Measurements from ENCODE around the gene CRIP1.
A peak's percentile ranks its signal among the peaks of the same experiment; 100 is the strongest.

Gene CRIP1

DNA sequence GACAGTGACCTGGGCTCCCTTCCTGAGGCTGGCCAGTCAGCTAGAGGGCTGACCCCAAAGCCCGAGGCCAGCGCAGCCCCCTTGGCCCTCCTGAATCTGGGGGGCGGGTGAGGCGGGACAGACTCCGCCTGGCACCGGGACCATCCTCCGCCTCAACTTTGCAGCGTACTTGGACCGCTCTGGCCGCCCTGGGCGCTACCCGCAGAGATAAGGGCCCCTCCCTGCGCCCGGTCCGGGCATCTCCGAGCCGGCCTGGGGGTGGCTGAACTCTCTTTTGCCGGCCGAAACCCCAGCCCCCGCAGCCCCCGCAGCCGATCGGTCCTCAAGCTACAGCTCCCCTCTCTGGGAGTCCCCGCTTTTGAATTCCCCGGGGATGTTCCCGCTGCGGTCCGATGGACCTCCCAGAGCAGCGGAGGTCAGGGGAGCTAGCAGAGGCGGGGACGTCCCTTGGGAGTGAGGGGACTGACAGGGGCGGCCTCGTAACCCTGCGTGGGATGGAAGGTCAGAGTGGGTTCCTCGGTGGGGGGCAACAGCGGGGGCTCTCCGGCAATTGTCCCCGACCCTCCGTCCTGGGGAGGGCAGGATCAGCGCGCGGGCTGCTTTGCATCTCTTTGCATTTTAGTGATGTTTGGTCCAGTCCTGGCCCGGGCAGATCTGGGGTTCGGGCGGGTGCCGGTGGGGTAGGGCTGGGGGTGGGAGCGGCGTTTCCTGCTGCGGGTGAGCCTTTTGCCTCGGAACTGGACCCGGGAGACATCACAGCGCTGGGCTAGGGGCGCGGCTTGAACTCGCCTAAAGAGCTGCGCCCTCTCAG lies at the start of gene CRIP1:
Gene CRIP1 (plus strand): TSS at position 724 of the 811 bp plus-strand sequence. CDS start 374 bp downstream, outside the sequence.
- peak; percentile 48 for DNase-seq

- DNase-seq = no peak
Measured at GRCh38 chr14:105436891-105437722, 49.6 kb upstream of the CRIP1 start.

- no peak for DNase-seq
Measured at GRCh38 chr14:105437723-105438500, 48.8 kb upstream of the CRIP1 start.

- DNase-seq = no peak
Measured at GRCh38 chr14:105439179-105439578, 47.5 kb upstream of the CRIP1 start.

DNA sequence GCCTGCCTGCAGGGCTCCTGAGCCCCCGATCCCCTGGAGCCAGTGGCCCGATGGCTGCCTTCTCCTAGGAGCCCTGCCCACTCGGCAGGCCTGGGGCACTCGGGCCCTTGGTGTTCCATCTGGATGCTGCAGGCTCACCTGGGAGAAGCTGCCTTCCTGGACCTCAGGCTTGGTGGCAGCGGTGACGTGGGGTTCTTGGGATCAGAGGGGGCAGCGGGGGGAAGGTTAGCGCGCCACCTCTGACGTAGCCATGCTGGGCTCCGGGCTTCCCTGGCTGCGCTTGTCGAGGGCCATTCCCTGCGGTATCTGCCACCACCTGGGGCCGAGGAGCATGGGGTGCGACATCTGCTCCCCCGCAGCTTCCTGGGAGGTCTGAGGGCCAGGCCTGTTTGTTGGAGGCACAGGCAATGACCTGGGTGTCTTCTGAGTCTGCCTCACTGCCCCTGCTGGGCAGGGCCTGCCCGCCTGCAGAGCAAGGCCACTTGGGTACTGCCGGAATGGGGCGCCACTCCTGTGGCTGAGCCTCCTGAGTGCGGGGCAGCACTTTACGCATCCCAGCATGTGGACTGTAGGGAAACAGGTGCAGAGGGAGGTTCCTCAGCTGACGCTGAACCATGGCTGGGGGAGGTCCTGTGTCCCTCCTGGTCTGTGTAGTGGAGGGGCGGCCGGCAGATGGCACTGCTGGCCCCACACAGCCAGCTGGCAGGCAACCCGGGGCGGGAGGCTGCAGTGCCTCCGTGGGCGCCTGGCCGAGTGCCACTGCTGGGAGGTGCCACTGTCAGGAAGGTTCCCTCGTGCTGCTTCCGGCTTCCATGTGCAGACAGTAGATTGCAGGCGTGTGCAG lies 46.8 kb upstream of the CRIP1 start:
- DNase-seq = peak; percentile 35

DNA sequence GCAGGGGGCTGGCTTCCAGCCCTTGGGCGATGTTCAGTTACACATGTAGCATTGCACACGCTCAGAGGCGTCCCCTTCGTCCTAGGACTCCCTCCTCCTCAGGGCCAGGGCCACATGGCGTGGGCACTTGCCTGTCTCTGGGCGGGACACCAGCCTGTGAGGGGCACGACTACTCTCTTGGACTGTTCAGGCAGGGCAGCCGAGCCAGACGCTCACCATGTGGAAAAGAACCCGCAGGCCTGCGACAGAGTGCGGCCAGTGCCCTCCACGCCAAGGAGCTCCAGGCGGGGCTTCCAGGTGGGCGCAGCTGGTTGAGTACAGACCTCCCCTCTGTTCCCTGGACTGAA lies 46.2 kb upstream of the CRIP1 start:
- DNase-seq = no peak

- DNase-seq = no peak
Measured at GRCh38 chr14:105440992-105441391, 45.7 kb upstream of the CRIP1 start.

- DNase-seq = no peak
Measured at GRCh38 chr14:105442125-105442524, 44.6 kb upstream of the CRIP1 start.

GRCh38 chr14:105442834-105443233 lies 43.9 kb upstream of the CRIP1 start:
- no peak for DNase-seq

DNA sequence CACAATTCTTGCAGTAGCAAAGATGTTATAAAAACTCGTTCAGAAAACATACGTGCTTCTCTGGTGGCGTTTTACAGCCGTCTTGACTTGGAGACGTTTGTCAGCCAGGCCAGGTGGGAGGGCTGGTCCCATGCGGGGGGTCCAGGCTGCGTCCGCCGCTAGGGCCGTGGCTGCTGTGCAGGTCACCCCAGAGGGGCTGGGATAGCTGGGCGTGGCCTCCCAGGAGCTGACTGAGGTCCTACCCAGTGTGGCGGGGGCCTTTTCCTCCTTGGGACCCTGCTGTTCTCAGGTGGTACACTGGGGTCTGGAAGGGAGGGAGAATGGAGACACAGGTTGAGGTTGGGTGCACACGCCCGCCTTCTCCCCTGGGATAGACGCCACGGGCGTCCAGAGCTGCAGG lies 41.8 kb upstream of the CRIP1 start:
- no peak for DNase-seq

GRCh38 chr14:105445290-105445689 lies 41.4 kb upstream of the CRIP1 start:
- DNase-seq = no peak

- no peak for DNase-seq
Measured at GRCh38 chr14:105445901-105446845, 40.5 kb upstream of the CRIP1 start.

- no peak for DNase-seq
Measured at GRCh38 chr14:105446971-105447370, 39.7 kb upstream of the CRIP1 start.

DNA sequence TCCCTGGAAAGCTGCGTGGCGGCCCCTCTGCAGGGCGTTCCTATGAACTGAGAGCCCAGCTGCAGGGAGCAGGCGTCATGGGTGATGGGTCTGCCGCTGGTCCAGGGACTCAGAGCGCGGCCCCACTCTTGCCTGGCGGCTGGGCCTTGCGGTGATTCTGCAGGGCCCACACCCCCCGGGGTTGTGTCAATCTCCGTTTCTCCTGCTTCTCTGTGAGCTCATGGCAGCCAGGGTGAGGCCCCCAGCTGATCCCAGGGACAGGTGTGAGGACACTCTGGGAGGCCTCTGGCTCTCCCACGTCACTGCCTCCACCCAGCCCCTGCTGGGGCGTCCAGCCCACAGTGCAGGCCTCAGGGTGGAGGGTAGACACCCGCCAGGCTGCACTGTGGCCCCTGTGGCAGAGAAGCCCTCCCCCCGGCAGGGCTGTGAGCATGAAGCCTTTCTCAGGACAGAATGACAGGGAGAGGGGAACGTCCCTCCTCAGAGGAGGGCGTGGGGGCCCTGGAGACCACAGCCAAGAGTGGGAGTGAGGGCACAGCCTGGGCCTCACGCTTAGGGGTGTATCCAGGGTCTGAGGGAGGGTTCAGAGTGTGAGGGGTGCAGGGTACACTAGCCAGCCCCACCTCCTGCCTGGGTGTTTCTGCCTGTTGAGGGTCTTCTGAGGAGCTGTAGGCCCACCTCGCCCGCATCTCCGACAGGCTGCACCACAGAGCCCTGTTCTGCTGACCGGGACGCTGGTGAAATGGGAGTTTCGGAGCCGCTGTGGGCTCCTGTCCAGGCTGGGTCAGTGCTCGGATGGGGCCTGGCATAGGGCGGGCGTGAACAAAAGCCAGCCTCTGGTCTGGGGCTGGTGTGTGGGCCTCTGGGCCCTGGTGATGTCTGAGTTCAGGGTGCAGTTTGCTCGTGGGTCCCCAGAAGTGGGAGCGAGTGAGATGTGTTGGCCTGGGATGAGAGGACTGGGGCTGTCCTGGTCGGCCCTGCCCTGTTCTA lies 38.7 kb upstream of the CRIP1 start:
- no peak for DNase-seq

DNA sequence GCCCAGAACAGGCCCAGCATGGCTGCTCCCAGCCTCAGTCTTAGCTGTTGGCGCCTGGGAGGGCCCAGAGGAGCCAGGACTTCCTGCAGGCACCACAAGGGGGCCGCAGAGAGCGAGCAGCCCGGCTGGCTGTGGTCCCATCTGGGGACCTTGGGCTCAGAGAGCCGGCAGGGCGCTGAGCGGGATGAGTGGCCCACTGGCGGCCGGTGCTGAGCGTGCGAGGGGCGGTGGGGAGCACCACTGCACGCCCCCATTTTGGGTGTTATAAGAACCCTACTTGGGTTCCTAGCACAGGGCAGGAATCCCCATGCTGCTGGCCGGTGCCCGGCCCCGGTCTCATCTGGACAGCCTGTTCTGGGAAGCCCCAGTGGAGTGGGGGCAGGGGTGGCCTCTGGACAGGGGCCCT lies 38.0 kb upstream of the CRIP1 start:
- DNase-seq = peak; percentile 78

DNA sequence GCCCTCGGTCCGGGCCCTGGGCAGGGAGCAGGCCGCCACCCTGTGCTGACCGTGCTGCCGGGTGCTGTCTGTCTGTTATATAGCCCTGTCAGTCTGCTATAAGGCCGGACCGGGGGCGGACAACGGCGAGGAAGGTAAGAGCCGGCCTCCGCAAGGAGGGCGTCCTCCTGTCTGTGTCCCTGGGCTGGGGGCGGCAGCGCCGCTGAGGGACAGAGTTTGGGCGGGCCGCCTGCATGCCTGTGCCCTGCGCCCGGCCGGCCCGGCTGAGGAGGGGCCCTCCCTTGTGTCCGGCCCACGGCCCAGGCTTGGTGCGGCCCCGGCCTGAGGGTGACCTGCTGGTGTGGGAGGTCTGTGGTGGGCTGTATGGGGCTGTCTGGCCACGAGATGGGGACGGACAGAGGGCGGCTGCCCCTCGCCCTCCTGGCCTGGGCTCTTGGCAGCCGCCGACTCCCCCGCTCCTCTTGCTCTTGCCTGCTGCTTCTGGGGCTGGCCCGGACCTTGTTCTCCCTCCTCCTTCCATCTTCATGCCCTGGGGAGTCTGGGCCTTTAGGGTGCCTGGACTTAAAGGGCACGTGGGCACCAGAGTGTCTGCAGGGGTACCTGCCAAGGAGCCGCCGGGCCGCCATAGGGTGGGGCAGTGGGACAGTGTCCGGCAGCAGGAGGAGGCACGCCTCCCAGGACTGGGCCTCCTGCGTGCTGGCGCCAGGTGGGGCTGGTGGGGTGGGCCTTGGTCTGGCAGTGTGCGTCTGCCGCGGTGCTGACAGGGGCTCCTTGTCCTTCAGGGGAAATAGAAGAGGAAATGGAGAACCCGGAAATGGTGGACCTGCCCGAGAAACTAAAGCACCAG lies 37.2 kb upstream of the CRIP1 start:
- no peak for DNase-seq

DNA sequence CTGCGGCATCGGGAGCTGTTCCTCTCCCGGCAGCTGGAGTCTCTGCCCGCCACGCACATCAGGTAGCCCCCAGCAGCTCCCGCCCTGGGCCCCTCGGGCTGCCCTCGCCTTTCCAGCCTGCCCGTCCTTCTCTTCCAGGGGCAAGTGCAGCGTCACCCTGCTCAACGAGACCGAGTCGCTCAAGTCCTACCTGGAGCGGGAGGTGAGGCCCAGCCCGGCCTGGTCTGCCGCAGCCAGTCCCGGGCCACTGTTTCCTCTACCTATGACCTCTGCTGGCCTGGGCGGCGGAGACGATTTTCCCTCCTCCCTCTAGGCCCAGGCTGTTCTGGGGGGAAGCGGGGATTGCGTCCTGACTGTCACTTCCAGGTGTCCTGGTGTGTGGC lies 36.6 kb upstream of the CRIP1 start:
- no peak for DNase-seq

DNA sequence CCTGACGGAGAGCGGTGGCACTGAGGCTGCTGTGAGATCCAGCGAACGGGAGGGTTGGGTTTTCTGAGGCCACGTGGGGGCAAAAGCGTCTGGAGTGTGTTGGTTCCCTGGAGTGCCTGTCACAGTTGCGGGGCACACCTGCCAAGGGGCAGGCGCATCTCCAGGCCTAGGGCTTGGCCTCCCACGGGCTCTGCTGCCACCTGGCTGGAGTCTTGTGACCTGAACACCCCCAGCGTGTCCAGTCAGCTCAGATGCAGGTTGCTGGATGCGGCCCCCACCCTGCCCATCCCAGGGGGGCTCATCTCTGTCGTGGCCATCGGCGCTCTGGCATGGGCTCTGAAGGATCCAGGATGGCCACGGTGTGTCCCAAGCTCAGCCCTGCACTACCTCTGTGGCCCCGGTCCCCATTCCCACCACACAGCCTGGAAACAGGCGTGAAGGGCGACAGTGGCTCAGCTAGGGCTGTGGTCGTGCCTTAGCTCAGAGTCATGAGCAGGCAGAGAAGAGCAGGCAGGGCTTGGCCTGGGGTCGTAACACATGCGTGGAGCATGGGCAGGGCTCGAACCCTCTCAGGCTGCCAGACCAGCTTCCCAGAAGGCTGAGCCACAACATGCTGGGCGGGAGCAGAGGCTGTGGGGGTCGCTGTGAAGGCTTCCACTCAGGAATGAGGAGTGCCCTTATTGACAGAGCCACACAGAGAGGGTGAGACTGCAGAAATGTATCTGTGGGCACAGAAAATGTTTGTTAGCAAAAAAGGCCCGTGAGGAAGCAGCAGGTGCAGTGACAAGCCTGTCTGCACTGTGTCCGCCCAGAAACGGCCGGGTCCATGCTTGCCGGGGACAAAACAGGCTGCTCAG lies 35.6 kb upstream of the CRIP1 start:
- no peak for DNase-seq

Measured in hematopoietic multipotent progenitor cell treated with erythropoietin and hydrocortisone succinate and interleukin-3 and kit ligand, for 4 days (in vitro differentiated cells).